ENCODE data around the gene TECPR2.
"Not testable (repeated sequence)": the region's sequence is repeated elsewhere in the genome, so short reads cannot be mapped to it uniquely, and the experiment has no call there.

The TECPR2 gene

GRCh38 chr14:102325791-102326345 is 36.9 kb upstream of the TECPR2 start:
- H4K8ac ChIP-seq (ENCODE audit: low read depth, low read length): peak overlapping the region; percentile 53
- H3K9ac ChIP-seq (ENCODE audit: low read length): no peak overlapping the region
- peak overlapping the region; percentile 76 for H3K18ac ChIP-seq (ENCODE audit: low read length)
- H3K23ac ChIP-seq (ENCODE audit: low read length): no peak overlapping the region
- H3K27ac ChIP-seq (ENCODE audit: low read depth, low read length): peak overlapping the region; percentile 66
- H4K91ac ChIP-seq (ENCODE audit: low read depth, low read length): peak overlapping the region; percentile 82
- H2AK5ac ChIP-seq (ENCODE audit: low read length): peak overlapping the region; percentile 87
- no peak for DNase-seq
- H2BK5ac ChIP-seq (ENCODE audit: low read depth, low read length, poor library complexity): peak overlapping the region; percentile 86
- peak overlapping the region; percentile 91 for H3K14ac ChIP-seq (ENCODE audit: low read length)
- H3K4ac ChIP-seq (ENCODE audit: low read depth, low read length): no peak overlapping the region
- H3K79me1 ChIP-seq (ENCODE audit: low read length): peaks cover 4% of the 10 kb centered on the region
- H2BK120ac ChIP-seq (ENCODE audit: insufficient read depth, low read length, poor library complexity): peak overlapping the region; percentile 86
- peak overlapping the region; percentile 44 for H4K12ac ChIP-seq (ENCODE audit: low read depth, low read length)
- peaks cover 9 to 10% of the 10 kb centered on the region in 2 experiments for H3K4me1 ChIP-seq (ENCODE audit: control insufficient read depth in 1 of 2, insufficient read depth in 2 of 2, low read length in 2 of 2)
- H3K4me3 ChIP-seq (ENCODE audit: low read depth, low read length): no peak overlapping the region
- H2AFZ ChIP-seq (ENCODE audit: insufficient read depth, low read length, poor library complexity): no peak overlapping the region
- peaks cover 0 to 4% of the 10 kb centered on the region in 2 experiments for H3K36me3 ChIP-seq (ENCODE audit: control insufficient read depth in 1 of 2, insufficient read depth in 2 of 2, low read length in 2 of 2)
- no peaks in the 10 kb centered on the region for H3K27me3 ChIP-seq (ENCODE audit: insufficient read depth, low read length)
- H3K4me2 ChIP-seq (ENCODE audit: low read length): peak overlapping the region; percentile 11
- no peaks in the 10 kb centered on the region for H3K79me2 ChIP-seq (ENCODE audit: control insufficient read depth, insufficient read depth, low read length, poor library complexity)
- no CpG with 5 or more reads among the region's 9 CpGs for WGBS (ENCODE audit: extremely low coverage, insufficient coverage, insufficient read length)
- H2BK12ac ChIP-seq (ENCODE audit: low read length): peak overlapping the region; percentile 93
- H3K9me3 ChIP-seq (ENCODE audit: insufficient read depth, low read depth, low read length): no peaks in the 10 kb centered on the region

- H2BK120ac ChIP-seq (ENCODE audit: insufficient read depth, low read length, poor library complexity): peak overlapping the region; percentile 85
- H3K14ac ChIP-seq (ENCODE audit: low read length): peak overlapping the region; percentile 53
- no peaks in the 10 kb centered on the region for H3K9me3 ChIP-seq (ENCODE audit: insufficient read depth, low read depth, low read length)
- WGBS (ENCODE audit: extremely low coverage, insufficient coverage, insufficient read length): no CpG with 5 or more reads among the region's 14 CpGs
- peak overlapping the region; percentile 24 for H3K4ac ChIP-seq (ENCODE audit: low read depth, low read length)
- peak overlapping the region; percentile 70 for H4K91ac ChIP-seq (ENCODE audit: low read depth, low read length)
- no peak overlapping the region for H2AFZ ChIP-seq (ENCODE audit: insufficient read depth, low read length, poor library complexity)
- H3K4me2 ChIP-seq (ENCODE audit: low read length): no peak overlapping the region
- H2BK12ac ChIP-seq (ENCODE audit: low read length): peak overlapping the region; percentile 69
- H2AK5ac ChIP-seq (ENCODE audit: low read length): peak overlapping the region; percentile 64
- H2BK5ac ChIP-seq (ENCODE audit: low read depth, low read length, poor library complexity): peak overlapping the region; percentile 64
- H3K23ac ChIP-seq (ENCODE audit: low read length): no peak overlapping the region
- H3K4me3 ChIP-seq (ENCODE audit: low read depth, low read length): no peak overlapping the region
- H3K9ac ChIP-seq (ENCODE audit: low read length): no peak overlapping the region
- H3K4me1 ChIP-seq (ENCODE audit: control insufficient read depth in 1 of 2, insufficient read depth in 2 of 2, low read length in 2 of 2): peaks cover 9 to 10% of the 10 kb centered on the region in 2 experiments
- H3K36me3 ChIP-seq (ENCODE audit: control insufficient read depth in 1 of 2, insufficient read depth in 2 of 2, low read length in 2 of 2): peaks cover 2 to 7% of the 10 kb centered on the region in 2 experiments
- H3K79me1 ChIP-seq (ENCODE audit: low read length): peaks cover 4% of the 10 kb centered on the region
- H3K18ac ChIP-seq (ENCODE audit: low read length): peak overlapping the region; percentile 14
- DNase-seq: no peak
- H3K27ac ChIP-seq (ENCODE audit: low read depth, low read length): peak overlapping the region; percentile 63
- H4K8ac ChIP-seq (ENCODE audit: low read depth, low read length): peak overlapping the region; percentile 61
- H3K79me2 ChIP-seq (ENCODE audit: control insufficient read depth, insufficient read depth, low read length, poor library complexity): no peaks in the 10 kb centered on the region
- H4K12ac ChIP-seq (ENCODE audit: low read depth, low read length): no peak overlapping the region
- no peaks in the 10 kb centered on the region for H3K27me3 ChIP-seq (ENCODE audit: insufficient read depth, low read length)
These were observed 36.2 kb upstream of the TECPR2 start for GRCh38 chr14:102326583-102326982.

GRCh38 chr14:102329381-102329780 is 33.4 kb upstream of the TECPR2 start:
- H3K23ac ChIP-seq (ENCODE audit: low read length); H4K91ac ChIP-seq (ENCODE audit: low read depth, low read length); H2AK5ac ChIP-seq (ENCODE audit: low read length); H3K4me2 ChIP-seq (ENCODE audit: low read length); H4K12ac ChIP-seq (ENCODE audit: low read depth, low read length); H3K27me3 ChIP-seq (ENCODE audit: insufficient read depth, low read length); H2BK5ac ChIP-seq (ENCODE audit: low read depth, low read length, poor library complexity); H2BK12ac ChIP-seq (ENCODE audit: low read length); H3K4ac ChIP-seq (ENCODE audit: low read depth, low read length); H3K27ac ChIP-seq (ENCODE audit: low read depth, low read length); DNase-seq; H4K8ac ChIP-seq (ENCODE audit: low read depth, low read length); H3K14ac ChIP-seq (ENCODE audit: low read length); H3K79me2 ChIP-seq (ENCODE audit: control insufficient read depth, insufficient read depth, low read length, poor library complexity); H3K9ac ChIP-seq (ENCODE audit: low read length); H2BK120ac ChIP-seq (ENCODE audit: insufficient read depth, low read length, poor library complexity); H3K79me1 ChIP-seq (ENCODE audit: low read length); H3K4me3 ChIP-seq (ENCODE audit: low read depth, low read length); H2AFZ ChIP-seq (ENCODE audit: insufficient read depth, low read length, poor library complexity); H3K9me3 ChIP-seq (ENCODE audit: insufficient read depth, low read depth, low read length); H3K18ac ChIP-seq (ENCODE audit: low read length): not testable (repeated sequence)
- peaks cover 14 to 18% of the 10 kb centered on the region in 2 experiments for H3K36me3 ChIP-seq (ENCODE audit: control insufficient read depth in 1 of 2, insufficient read depth in 2 of 2, low read length in 2 of 2)
- WGBS (ENCODE audit: extremely low coverage, insufficient coverage, insufficient read length): no CpG with 5 or more reads among the region's 6 CpGs
- H3K4me1 ChIP-seq (ENCODE audit: control insufficient read depth in 1 of 2, insufficient read depth in 2 of 2, low read length in 2 of 2): peaks cover 9 to 10% of the 10 kb centered on the region in 2 experiments

- no CpG with 5 or more reads among the region's 8 CpGs for WGBS (ENCODE audit: extremely low coverage, insufficient coverage, insufficient read length)
- no peak overlapping the region for H2BK120ac ChIP-seq (ENCODE audit: insufficient read depth, low read length, poor library complexity)
- H3K4me1 ChIP-seq (ENCODE audit: control insufficient read depth in 1 of 2, insufficient read depth in 2 of 2, low read length in 2 of 2): peaks cover 7 to 9% of the 10 kb centered on the region in 2 experiments
- no peak overlapping the region for H3K14ac ChIP-seq (ENCODE audit: low read length)
- no peak for DNase-seq
- H3K4me2 ChIP-seq (ENCODE audit: low read length): no peak overlapping the region
- no peak overlapping the region for H4K12ac ChIP-seq (ENCODE audit: low read depth, low read length)
- H3K4me3 ChIP-seq (ENCODE audit: low read depth, low read length): no peak overlapping the region
- no peak overlapping the region for H3K9ac ChIP-seq (ENCODE audit: low read length)
- no peaks in the 10 kb centered on the region for H3K9me3 ChIP-seq (ENCODE audit: insufficient read depth, low read depth, low read length)
- H3K4ac ChIP-seq (ENCODE audit: low read depth, low read length): no peak overlapping the region
- H4K91ac ChIP-seq (ENCODE audit: low read depth, low read length): no peak overlapping the region
- no peak overlapping the region for H4K8ac ChIP-seq (ENCODE audit: low read depth, low read length)
- H3K27ac ChIP-seq (ENCODE audit: low read depth, low read length): no peak overlapping the region
- H2BK12ac ChIP-seq (ENCODE audit: low read length): no peak overlapping the region
- no peak overlapping the region for H3K18ac ChIP-seq (ENCODE audit: low read length)
- H3K23ac ChIP-seq (ENCODE audit: low read length): no peak overlapping the region
- H2AFZ ChIP-seq (ENCODE audit: insufficient read depth, low read length, poor library complexity): no peak overlapping the region
- H3K79me1 ChIP-seq (ENCODE audit: low read length): peaks cover 4% of the 10 kb centered on the region
- H2BK5ac ChIP-seq (ENCODE audit: low read depth, low read length, poor library complexity): no peak overlapping the region
- H3K27me3 ChIP-seq (ENCODE audit: insufficient read depth, low read length): no peaks in the 10 kb centered on the region
- H3K36me3 ChIP-seq (ENCODE audit: control insufficient read depth in 1 of 2, insufficient read depth in 2 of 2, low read length in 2 of 2): peaks cover 18 to 23% of the 10 kb centered on the region in 2 experiments
- H2AK5ac ChIP-seq (ENCODE audit: low read length): no peak overlapping the region
- H3K79me2 ChIP-seq (ENCODE audit: control insufficient read depth, insufficient read depth, low read length, poor library complexity): no peaks in the 10 kb centered on the region
These were observed 31.9 kb upstream of the TECPR2 start for GRCh38 chr14:102330806-102331205.
